ENCODE results near the gene TCFL5. TPM values are rescaled to one million over a fixed set of nuclear protein-coding genes. Genes with fewer than 3 reads are reported as not detected.

TCFL5 gene
- polyA plus RNA-seq, 3 donors = 0.38 to 3.5 (median 0.89) TPM

DNA sequence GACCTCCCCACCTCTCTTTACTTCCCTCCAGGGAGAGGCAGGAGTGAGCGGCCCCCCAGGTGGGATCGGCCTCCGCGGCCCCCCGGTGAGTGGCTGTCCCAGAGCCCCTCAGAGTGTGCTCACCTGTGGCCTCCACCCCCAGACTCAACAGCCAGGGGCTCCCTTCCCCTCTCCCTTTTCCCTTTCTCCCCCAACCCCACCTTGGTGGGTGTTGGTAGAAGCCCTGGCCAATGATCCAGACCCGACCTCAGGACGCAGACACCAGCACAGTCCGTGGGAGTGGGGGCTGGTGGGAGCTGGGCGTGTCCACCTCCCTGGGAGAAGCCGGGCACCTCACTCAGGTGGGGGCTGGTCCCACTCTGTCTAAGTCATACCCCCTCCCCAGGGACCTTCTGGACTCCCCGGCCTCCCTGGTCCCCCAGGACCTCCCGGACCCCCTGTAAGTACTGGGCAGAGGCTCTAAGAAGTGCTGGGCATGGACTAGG lies 39.9 kb downstream of the TCFL5 start:
- Histone ChIP-seq H3K9ac (ENCODE audit: insufficient read depth, low read length, poor library complexity, severe bottlenecking) (no peak overlapping the region), H3K27me3 (ENCODE audit: control insufficient read depth in 2 of 2, insufficient read depth in 2 of 2, low read length in 2 of 2) (peaks cover 11 to 25% of the 10 kb centered on the region in 2 donors), H3K4me3 (replicated peaks in 1 of 3; ENCODE audit: low read depth in 2 of 3, low read length in 3 of 3) (no peak overlapping the region), H3K27ac (ENCODE audit: low read depth in 1 of 2, low read length in 2 of 2) (no peak overlapping the region), H3K36me3 (replicated peaks in 1 of 2; ENCODE audit: control insufficient read depth in 1 of 2, insufficient read depth in 2 of 2, low read length in 2 of 2) (no peaks in the 10 kb centered on the region), H2AFZ (ENCODE audit: insufficient read depth, low read depth, low read length, poor library complexity, severe bottlenecking) (no peak overlapping the region), H4K20me1 (ENCODE audit: insufficient read depth, low read length) (peaks cover 6% of the 10 kb centered on the region), H3K4me2 (replicated peaks; ENCODE audit: extremely low read depth, low read length, poor library complexity, severe bottlenecking) (no peak overlapping the region), H3K4me1 (ENCODE audit: control insufficient read depth in 1 of 2, insufficient read depth in 2 of 2, low read length in 2 of 2) (peaks cover 12 to 17% of the 10 kb centered on the region in 2 donors), H3K79me2 (ENCODE audit: insufficient read depth, low read length) (no peaks in the 10 kb centered on the region), H3K9me3 (replicated peaks in 1 of 2; ENCODE audit: control insufficient read depth in 1 of 2, insufficient read depth in 1 of 2, low read length in 2 of 2) (no peaks in the 10 kb centered on the region)
- Mint-ChIP-seq H3K9me3 (peaks cover 0 to 13% (median 0%) of the 10 kb centered on the region in 7 donors), H3K27ac (no peak overlapping the region), H3K36me3 (no peaks in the 10 kb centered on the region), H3K27me3 (ENCODE audit: low read depth in 3 of 3) (peaks cover 24 to 36% (median 29%) of the 10 kb centered on the region in 3 donors), H3K4me3 (no peak overlapping the region), H3K4me1 (peaks cover 2% of the 10 kb centered on the region)
- no peak for DNase-seq
- intact Hi-C loops (cut with micrococcal nuclease) = no loop called here
- TF ChIP-seq, protein P1, sequence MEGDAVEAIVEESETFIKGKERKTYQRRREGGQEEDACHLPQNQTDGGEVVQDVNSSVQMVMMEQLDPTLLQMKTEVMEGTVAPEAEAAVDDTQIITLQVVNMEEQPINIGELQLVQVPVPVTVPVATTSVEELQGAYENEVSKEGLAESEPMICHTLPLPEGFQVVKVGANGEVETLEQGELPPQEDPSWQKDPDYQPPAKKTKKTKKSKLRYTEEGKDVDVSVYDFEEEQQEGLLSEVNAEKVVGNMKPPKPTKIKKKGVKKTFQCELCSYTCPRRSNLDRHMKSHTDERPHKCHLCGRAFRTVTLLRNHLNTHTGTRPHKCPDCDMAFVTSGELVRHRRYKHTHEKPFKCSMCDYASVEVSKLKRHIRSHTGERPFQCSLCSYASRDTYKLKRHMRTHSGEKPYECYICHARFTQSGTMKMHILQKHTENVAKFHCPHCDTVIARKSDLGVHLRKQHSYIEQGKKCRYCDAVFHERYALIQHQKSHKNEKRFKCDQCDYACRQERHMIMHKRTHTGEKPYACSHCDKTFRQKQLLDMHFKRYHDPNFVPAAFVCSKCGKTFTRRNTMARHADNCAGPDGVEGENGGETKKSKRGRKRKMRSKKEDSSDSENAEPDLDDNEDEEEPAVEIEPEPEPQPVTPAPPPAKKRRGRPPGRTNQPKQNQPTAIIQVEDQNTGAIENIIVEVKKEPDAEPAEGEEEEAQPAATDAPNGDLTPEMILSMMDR (IDR thresholded peaks at IDR 0.05) = no peak
- no CpG with 5 or more reads among the region's 12 CpGs for WGBS (ENCODE audit: insufficient coverage)

DNA sequence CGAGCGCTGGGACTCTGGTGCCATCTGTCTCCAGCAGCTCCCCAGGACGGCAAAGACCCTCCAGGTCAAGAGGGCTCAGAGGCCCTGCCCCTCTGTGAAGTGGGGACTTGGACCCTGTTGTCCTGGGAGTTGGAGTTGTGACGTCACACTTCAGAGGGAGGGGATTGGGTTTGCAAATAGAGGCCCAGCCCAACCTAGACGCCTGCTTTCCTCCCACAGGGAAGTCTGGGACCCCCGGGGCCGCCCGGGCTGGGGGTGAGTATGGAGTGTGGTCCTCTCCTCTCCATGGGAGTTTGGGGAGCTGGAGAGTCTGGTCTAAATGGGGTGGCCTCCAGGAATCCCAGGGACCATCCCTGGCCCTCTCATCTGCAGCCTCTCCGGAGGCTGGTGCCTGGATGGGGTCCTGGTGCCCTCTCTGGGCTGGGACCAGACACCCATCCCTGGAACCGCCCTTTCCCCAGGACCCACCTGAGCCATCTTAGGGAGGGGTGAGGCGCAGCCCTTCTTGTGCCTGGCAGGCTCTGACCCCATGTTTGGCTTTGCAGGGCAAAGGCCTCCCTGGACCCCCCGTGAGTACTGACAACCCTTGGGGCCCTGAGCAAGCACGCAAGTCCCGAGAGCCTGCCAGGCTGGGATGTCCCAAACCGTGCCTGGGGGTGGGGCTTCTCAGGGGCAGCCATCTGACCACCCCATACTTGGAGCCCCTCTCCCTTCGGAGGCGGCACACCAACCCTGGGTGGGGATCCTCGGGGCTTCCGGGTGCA lies 40.5 kb downstream of the TCFL5 start:
- no peak overlapping the region for H3K4me2 ChIP-seq (replicated peaks; ENCODE audit: extremely low read depth, low read length, poor library complexity, severe bottlenecking)
- H3K36me3 ChIP-seq (replicated peaks in 1 of 2; ENCODE audit: control insufficient read depth in 1 of 2, insufficient read depth in 2 of 2, low read length in 2 of 2) = no peaks in the 10 kb centered on the region
- peaks cover 17 to 23% of the 10 kb centered on the region in 2 donors for H3K4me1 ChIP-seq (ENCODE audit: control insufficient read depth in 1 of 2, insufficient read depth in 2 of 2, low read length in 2 of 2)
- peaks cover 15 to 30% of the 10 kb centered on the region in 2 donors for H3K27me3 ChIP-seq (ENCODE audit: control insufficient read depth in 2 of 2, insufficient read depth in 2 of 2, low read length in 2 of 2)
- Mint-ChIP-seq H3K36me3 (no peaks in the 10 kb centered on the region), H3K27ac (no peak overlapping the region), H3K9me3 (peaks cover 0 to 14% (median 0%) of the 10 kb centered on the region in 7 donors), H3K4me3 (no peak overlapping the region), H3K27me3 (ENCODE audit: low read depth in 3 of 3) (peaks cover 28 to 42% (median 33%) of the 10 kb centered on the region in 3 donors), H3K4me1 (peaks cover 6% of the 10 kb centered on the region)
- 91% methylated on average over 10 of the region's 19 CpGs for WGBS (ENCODE audit: insufficient coverage)
- H3K4me3 ChIP-seq (replicated peaks in 1 of 3; ENCODE audit: low read depth in 2 of 3, low read length in 3 of 3) = no peak overlapping the region
- H3K9me3 ChIP-seq (replicated peaks in 1 of 2; ENCODE audit: control insufficient read depth in 1 of 2, insufficient read depth in 1 of 2, low read length in 2 of 2) = no peaks in the 10 kb centered on the region
- DNase-seq = no peak
- no peak overlapping the region for H3K27ac ChIP-seq (ENCODE audit: low read depth in 1 of 2, low read length in 2 of 2)
- no peak overlapping the region for H3K9ac ChIP-seq (ENCODE audit: insufficient read depth, low read length, poor library complexity, severe bottlenecking)
- H2AFZ ChIP-seq (ENCODE audit: insufficient read depth, low read depth, low read length, poor library complexity, severe bottlenecking) = no peak overlapping the region
- intact Hi-C loops (cut with micrococcal nuclease) = no loop called here
- peaks cover 12% of the 10 kb centered on the region for H4K20me1 ChIP-seq (ENCODE audit: insufficient read depth, low read length)
- TF ChIP-seq, protein P1 (IDR thresholded peaks at IDR 0.05) = no peak
- no peaks in the 10 kb centered on the region for H3K79me2 ChIP-seq (ENCODE audit: insufficient read depth, low read length)

All from CD14-positive monocyte (primary cell).